Osteoblast (primary cell): ENCODE results near the gene SARDH. TPM values are rescaled to one million over a fixed set of nuclear protein-coding genes. Genes with fewer than 3 reads are reported as not detected.

Source experiments
- DNase-seq: peaks from one replicate; pipeline ENCODE4 v3.0.0; 2011; ENCODE audit warnings: low spot score, mixed read lengths; ENCODE audit not compliant: insufficient read length; ENCODE audit errors: missing footprints
- H2AFZ ChIP-seq: 2 replicates; pipeline ENCODE4 v1.6.0; 2011; ENCODE audit warnings: mild to moderate bottlenecking, low read length
- H3K27ac ChIP-seq: 2 replicates; pipeline ENCODE4 v1.5.1; 2011; ENCODE audit warnings: mild to moderate bottlenecking, low read depth, low read length, moderate library complexity
- H3K27me3 ChIP-seq: 2 replicates; pipeline ENCODE4 v1.6.0; 2012; ENCODE audit warnings: mild to moderate bottlenecking, control low read depth, inconsistent platforms, low read length, moderate library complexity; ENCODE audit not compliant: insufficient read depth
- H3K36me3 ChIP-seq: 2 replicates; pipeline ENCODE4 v1.5.1; 2011; ENCODE audit warnings: mild to moderate bottlenecking, low read length, control low read depth, moderate library complexity; ENCODE audit not compliant: insufficient read depth
- H3K4me1 ChIP-seq: 2 replicates; pipeline ENCODE4 v1.5.1; 2011; ENCODE audit warnings: mild to moderate bottlenecking, low read length, control low read depth, moderate library complexity; ENCODE audit not compliant: insufficient read depth
- H3K4me2 ChIP-seq: 2 replicates; pipeline ENCODE4 v1.6.0; 2011; ENCODE audit warnings: mild to moderate bottlenecking, low read length; ENCODE audit not compliant: insufficient read depth
- H3K4me3 ChIP-seq: fragments of 200-600 bp; sonication (generic); 3 replicates; pipeline ENCODE4 v1.5.1; 2012; ENCODE audit warnings: mild to moderate bottlenecking, low read length, inconsistent platforms; ENCODE audit not compliant: insufficient read depth
- H3K79me2 ChIP-seq: 2 replicates; pipeline ENCODE4 v1.6.0; 2012; ENCODE audit warnings: mild to moderate bottlenecking, low read length, control low read depth, inconsistent platforms; ENCODE audit not compliant: insufficient read depth
- H3K9me3 ChIP-seq: 2 replicates; pipeline ENCODE4 v1.5.1; 2011; ENCODE audit warnings: low read depth, low read length, control low read depth
- H4K20me1 ChIP-seq: 2 replicates; pipeline ENCODE4 v1.6.0; 2012; ENCODE audit warnings: mild to moderate bottlenecking, low read length, control low read depth; ENCODE audit not compliant: insufficient read depth
- total RNA-seq: library from RNA; depleted of rRNA; stranded (reverse); fragments of >200 nt; gene quantifications from 2 replicates; pipeline ENCODE4 v1.2.3, GENCODE V29; 2012
- TF ChIP-seq, protein P1 (sequence below): IDR thresholded peaks from 2 replicates; pipeline ENCODE4 v1.5.1; 2011; ENCODE audit warnings: mild to moderate bottlenecking, low read depth, low read length, moderate library complexity; ENCODE audit errors: extremely low read depth

SARDH gene
- total RNA-seq, 1 donor: 5.4 TPM

DNA sequence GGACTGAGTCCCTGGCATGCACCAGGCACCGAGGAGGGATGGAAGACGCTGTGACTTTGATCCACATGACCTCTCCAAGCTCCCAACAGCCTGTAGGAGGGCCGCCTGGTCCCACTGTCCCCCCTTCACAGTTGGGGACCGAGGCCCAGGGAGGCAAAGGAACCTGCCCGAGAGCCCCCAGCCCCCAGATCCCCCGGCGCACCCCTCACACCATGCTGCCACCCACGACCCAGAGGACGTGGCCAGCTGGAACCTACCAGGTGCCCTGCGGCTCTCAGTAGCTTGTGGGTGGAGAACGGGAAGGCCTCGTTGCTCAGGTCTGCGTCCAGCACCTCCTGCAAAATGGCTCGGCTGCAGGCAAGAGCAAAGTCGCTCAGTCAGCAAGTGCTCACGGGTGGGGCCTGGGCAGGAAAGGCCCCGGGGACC, 53.2 kb downstream of the SARDH start:
- Histone ChIP-seq H2AFZ (no peak overlapping the region), H3K27me3 (no peaks in the 10 kb centered on the region), H3K36me3 (no peaks in the 10 kb centered on the region), H3K4me2 (no peak overlapping the region), H3K4me1 (no peaks in the 10 kb centered on the region), H3K27ac (no peak overlapping the region), H4K20me1 (no peaks in the 10 kb centered on the region), H3K4me3 (no peak overlapping the region), H3K9me3 (no peaks in the 10 kb centered on the region), H3K79me2 (no peaks in the 10 kb centered on the region)
- TF ChIP-seq, protein P1, sequence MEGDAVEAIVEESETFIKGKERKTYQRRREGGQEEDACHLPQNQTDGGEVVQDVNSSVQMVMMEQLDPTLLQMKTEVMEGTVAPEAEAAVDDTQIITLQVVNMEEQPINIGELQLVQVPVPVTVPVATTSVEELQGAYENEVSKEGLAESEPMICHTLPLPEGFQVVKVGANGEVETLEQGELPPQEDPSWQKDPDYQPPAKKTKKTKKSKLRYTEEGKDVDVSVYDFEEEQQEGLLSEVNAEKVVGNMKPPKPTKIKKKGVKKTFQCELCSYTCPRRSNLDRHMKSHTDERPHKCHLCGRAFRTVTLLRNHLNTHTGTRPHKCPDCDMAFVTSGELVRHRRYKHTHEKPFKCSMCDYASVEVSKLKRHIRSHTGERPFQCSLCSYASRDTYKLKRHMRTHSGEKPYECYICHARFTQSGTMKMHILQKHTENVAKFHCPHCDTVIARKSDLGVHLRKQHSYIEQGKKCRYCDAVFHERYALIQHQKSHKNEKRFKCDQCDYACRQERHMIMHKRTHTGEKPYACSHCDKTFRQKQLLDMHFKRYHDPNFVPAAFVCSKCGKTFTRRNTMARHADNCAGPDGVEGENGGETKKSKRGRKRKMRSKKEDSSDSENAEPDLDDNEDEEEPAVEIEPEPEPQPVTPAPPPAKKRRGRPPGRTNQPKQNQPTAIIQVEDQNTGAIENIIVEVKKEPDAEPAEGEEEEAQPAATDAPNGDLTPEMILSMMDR: no peak
- DNase-seq: no peak

DNA sequence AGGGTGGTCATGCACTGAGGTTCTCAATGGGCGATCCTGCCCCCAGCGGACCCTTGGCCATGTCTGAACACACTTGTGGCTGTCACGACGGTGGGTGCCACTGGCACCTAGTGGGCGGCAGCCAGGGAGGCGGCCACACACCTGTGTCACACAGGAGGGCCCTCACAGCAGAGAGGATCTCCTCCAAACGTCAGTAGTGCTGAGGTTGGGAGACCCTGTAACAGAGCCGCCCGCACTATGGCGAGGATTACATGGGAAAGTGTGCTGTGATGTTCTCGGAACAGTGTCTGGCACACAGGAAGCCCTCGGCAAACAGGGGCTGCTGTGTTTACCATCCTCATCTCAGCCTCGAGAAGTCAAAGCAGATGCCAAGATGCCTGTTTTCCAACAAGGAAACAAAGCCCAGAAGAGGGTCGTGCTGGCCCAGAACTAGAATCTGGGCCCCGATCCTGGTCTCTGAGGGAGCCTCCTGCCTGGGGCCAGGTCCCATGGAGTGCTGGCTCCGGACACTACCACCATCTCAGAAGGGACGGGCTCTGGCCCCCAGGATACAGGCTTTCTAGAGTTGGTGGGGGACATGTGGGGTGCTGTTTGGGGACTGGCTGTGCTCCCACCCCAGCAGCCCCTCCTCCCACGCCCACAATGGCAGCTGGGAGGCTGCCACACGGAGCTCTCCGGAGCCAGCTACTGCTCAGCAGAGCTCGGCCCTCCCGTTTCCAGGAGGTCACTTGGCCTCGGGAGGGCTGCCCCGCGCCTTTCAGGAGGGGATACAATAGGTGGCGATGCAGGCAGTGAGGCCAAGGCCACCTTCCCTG, 53.8 kb downstream of the SARDH start:
- TF ChIP-seq, protein P1: no peak
- no peaks in the 10 kb centered on the region for H3K36me3 ChIP-seq
- no peak overlapping the region for H3K27ac ChIP-seq
- no peaks in the 10 kb centered on the region for H3K27me3 ChIP-seq
- H3K79me2 ChIP-seq: no peaks in the 10 kb centered on the region
- H3K4me3 ChIP-seq: no peak overlapping the region
- no peaks in the 10 kb centered on the region for H3K4me1 ChIP-seq
- H3K4me2 ChIP-seq: no peak overlapping the region
- H4K20me1 ChIP-seq: no peaks in the 10 kb centered on the region
- H2AFZ ChIP-seq: no peak overlapping the region
- no peaks in the 10 kb centered on the region for H3K9me3 ChIP-seq
- DNase-seq: no peak

DNA sequence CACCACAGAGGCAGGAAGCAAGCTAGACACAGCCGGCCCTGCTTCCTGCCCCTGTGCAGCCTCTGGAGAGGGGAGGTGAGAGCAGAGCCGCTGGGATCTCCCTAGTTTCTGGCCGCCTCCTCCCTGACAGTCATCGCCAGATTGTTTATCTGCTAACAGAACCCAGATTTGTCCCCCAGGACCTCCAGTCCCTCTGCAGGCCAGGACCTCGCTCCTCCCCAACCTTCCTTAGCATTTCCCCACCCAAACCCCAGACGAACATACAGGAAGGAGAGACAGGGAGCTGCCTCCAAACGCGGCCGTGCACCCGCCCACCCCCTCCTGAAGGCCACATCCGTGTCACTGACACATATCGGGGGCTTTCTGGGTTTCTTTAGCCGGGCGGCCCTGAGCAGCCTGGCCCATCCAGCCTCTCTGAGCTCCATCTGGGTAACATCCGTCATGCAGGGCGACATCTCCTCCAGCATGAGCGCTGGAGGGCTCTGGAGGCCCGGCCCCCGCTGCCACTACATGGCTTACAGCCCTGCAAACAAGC, 54.5 kb downstream of the SARDH start:
- no peak overlapping the region for H3K4me2 ChIP-seq

More for the DNA sequence above, 54.5 kb downstream of the SARDH start:
- Histone ChIP-seq H3K4me3 (no peak overlapping the region), H3K27me3 (no peaks in the 10 kb centered on the region), H2AFZ (peak overlapping the region; percentile 22), H3K9me3 (no peaks in the 10 kb centered on the region), H3K27ac (no peak overlapping the region), H3K36me3 (no peaks in the 10 kb centered on the region), H4K20me1 (no peaks in the 10 kb centered on the region), H3K79me2 (no peaks in the 10 kb centered on the region), H3K4me1 (no peaks in the 10 kb centered on the region)
- TF ChIP-seq, protein P1: no peak
- peak; percentile 94 for DNase-seq
